HG03045 (cell line): ENCODE measurements around the gene CIBAR2.

Experiments
- ATAC-seq: cut with Tn5 transposase; IDR thresholded peaks from one replicate; pipeline ENCODE4 v1.9.1; 2021; ENCODE audit warnings: mild to moderate bottlenecking, moderate library complexity; ENCODE audit not compliant: unreplicated experiment

Gene CIBAR2

DNA sequence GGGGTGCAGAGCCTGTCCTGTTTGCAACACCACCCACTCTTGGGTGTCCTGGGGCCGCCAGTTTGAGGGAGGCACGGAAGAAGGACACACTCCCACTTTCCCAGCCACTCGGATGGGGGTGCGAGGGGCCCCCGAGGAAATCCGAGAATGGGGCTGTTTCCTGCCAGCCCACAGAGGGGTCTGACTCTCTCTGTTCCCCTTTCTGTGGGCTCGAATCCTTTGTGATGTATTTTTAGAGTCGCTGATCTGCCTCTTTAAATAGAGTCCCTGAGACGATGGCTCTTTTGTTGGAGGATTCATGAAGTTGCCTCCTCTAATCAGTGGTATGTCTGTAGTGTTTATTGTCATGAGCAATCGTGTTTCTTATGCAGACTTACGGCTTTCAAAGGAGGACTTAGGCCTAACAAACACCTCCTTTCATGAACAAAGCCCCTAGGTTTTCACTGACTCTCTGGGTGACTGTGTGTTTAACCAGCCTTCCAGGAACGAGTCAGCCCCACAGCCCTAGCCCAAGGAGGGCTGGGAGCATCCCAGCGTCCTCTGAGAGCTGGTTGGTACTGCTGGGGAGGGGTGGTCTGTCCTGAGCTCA, 29.1 kb downstream of the CIBAR2 start:
- no peak for ATAC-seq

DNA sequence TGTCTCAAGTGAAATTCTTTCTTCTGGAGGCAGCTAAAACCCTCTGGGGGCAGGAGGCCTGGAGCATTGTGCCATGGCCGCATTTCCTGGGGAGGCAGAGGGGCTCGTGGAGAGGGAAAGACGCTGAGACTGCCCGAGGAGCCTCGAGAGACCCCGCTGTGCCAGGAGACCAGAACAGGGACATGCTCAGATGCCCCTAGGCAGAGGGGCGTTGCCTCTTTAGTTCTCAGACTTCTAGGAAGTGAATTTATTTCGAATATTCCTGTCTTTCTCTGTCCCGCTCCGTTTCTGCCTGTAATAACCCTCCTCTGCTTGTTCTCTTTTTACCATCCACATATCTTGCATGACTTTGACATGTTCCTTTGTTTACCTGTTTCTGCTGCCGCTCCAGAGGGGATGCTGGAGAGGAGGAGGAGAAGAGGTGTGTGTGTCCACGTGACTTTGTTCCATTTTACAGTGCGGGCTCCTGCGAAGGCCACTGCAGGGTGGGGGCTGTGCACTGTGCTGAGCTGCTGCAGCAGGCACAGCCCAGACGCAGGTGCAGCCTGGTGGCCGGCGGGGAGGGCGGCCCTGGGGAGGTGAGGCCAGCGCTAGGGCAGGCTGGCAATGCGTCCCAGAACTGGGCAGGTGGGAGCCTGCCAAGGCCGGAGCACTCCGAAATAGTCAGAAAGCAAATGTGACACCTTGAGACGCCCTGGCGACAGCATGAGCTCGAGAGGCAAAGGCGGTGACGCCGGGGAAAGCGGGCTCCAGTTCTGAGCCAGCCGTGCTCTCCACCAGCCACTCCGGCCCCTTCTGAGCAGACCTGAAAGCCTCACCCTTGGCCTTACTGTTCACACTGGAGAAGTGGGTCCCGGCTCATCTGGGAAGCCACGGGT, 29.9 kb downstream of the CIBAR2 start:
- ATAC-seq, result no peak

DNA sequence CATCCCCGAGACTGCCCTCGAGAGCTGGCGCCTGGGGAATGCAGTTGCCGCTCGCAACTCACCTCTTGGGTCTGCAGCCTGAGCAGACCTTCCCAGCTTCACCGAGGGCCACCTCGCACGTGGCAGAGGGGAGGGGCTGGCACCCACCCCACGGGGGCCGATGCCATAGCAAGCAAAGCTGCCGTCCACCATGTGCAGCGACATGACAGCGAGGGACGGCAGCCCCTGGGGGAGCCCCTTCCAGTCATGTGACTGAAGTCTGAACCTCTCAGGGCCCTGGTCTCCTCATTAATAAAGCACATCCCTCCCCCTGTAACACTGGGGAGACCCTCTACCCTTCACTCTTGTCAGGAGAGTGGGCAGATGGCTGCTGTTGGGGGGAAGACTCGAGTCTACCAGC, 30.5 kb downstream of the CIBAR2 start:
- no peak for ATAC-seq

DNA sequence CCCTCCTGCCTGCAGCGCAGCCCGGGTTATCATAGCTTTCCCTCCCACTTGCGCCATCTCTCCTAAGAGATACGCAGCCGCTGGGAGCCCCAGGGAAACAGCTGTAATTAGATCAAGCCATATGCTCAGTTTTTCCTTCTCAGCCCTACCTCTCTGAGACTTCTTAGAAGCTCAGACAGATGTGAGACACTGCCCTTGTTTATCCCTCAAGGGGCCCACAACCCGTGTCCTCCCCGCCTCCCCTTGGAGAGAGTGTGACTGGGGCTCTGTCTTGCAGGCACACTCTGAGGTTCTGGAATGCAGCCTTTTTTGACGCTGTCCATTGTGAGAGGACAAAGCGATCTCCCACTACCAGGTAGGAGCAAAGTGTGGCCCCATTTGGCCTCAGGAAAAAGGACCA, 31.2 kb downstream of the CIBAR2 start:
- no peak for ATAC-seq

DNA sequence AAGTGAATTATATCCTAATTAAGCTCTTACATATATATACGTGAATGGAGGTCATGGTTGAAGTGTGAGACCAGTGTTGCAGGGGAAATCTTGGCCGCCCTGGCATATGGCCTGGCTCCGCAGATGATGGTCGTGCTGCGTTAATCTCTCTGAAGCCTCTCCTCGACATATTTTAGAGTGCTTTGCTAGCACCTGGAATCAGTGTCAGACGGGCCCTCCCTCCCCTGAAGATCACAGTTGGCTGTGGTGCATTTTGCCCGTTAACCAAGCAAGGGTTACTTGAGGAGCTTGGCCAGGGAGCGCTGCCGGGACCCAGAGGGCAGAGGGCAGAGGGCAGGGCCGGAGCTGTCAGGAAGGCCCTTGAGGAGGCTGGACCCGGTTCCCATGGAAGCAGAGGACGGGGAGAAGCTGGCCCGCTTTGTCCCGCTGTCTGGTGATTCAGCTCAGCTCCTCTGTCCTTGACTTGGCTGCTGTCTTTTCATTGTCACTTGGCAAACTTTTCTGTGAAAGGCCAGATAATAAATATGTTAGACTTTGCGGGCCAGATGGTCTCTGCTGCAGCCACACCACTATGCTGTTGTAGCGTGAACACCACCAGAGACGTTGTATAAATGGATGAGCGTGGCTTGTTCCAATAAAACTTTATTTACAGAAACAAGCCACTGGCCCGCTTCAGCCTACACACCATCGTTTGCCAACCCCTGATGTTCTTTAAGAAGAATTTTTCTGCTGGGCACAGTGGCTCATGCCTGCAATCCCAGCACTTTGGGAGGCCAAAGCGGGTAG, 32.3 kb downstream of the CIBAR2 start:
- ATAC-seq, result no peak

DNA sequence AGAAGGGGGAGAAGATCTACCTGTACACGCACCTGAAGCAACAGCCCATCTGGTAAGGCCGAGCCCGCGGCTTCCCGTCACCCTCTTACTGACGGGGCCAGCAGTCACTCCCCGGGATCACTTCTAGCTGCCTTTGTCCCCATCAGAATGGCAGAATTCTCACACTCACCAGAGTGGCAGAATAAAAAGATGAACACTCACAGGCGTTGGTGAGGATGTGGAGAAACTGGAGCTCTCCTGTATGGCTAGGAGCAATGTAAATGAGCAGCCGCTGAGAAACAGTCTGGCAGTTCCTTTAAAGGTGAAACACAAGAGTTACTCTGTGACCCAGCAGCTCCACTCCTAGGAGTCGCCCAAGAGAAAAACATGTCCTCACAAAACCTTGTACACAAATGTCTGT, 33.3 kb downstream of the CIBAR2 start:
- no peak for ATAC-seq

DNA sequence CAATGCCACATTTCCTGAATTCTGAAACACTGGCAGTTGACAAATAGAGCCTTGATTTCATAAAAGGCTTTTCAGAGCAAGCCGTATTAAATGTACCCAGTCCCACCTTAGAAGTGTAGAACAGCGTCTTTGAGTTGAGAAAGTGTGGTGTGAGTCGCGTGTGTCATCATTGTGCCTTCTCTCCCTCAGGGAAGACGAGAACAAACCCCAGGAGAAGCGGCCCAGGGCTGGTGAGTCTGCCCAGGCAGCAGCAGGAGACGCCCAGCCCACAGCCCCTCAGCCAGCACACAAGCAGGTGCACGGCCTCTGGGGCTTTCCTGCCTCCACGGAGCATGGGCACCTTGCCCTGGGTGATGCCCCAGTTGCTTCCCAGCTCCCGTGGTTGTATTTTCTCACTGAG, 34.0 kb downstream of the CIBAR2 start:
- ATAC-seq, result no peak

DNA sequence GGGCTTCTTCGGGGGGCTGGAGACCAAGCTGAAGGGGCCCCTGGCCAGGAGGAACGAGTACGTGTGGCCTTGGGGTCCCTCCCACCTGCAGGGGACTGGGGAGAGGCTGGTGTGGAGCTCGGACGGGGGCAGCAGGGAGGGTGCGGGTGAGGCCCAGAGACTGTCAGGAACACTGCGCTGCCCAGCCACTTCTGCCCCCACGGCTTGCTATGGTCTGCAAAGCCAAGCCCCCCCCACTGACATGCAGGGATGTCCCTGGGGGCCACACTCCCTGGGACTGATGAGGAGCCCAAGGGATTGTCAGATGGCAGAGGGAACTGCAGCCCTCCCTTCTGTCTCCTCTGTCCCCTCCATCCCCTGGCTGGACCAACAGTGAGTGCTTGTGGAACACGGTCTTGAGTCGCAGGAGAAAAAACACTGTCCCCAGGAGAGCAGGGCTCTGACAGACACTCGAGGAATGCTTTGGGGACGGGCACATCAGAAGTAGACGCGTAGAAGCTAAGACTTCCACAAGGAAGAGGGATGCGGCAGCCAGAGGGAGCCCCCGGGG, 34.6 kb downstream of the CIBAR2 start:
- no peak for ATAC-seq

DNA sequence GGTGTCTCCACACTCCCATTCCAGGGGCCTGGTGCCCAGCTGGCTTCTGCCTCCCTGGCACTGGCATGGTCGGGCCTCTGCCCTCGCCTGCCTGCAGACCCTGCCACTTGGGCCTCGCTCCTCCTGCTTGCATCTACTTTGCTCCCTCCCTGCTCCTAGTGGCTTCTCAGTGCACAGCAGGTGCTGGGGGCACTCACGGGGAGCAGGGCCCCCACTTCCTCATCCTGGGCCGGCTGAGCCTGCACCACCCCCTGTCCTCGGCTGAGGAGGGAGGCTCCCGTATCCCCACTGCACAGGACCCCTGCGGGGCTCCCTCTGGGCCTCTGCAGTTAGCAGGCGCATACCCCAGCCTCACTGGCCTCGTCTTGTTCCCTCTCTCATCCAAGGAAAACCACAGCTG, 35.2 kb downstream of the CIBAR2 start:
- no peak for ATAC-seq

DNA sequence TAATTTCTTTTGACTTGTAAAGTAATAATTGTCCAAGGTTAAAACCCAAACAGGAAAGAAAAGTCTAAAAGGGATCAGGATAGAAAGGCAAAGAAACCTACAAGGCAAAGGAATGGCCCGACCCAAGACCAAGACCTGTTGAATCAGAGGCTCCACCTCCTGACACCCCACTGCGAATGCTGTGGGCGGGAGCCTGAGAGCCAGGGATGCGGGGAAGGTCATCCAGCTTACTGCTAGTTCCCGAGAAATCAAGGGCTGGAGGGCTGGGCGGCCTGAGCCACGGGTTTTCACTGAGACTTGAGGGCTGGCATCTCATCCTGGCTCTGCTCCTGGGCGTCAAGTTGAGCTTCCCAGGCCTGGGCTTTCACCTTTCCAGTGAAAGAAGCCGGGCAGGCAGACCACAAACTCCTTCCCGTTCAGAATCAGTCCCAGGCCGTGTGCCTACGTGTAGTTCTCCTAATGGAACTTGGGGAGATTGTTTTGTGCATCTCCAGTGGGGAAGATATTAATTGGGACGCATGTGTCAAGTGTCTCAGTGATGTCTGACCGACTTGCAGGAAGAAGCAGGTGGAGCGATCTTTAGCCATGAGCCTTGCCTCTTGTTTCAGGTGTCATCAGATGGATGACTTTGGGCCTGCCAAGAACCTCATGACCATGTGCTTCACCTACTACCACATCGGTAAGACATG, 36.9 kb downstream of the CIBAR2 start:
- no peak for ATAC-seq

DNA sequence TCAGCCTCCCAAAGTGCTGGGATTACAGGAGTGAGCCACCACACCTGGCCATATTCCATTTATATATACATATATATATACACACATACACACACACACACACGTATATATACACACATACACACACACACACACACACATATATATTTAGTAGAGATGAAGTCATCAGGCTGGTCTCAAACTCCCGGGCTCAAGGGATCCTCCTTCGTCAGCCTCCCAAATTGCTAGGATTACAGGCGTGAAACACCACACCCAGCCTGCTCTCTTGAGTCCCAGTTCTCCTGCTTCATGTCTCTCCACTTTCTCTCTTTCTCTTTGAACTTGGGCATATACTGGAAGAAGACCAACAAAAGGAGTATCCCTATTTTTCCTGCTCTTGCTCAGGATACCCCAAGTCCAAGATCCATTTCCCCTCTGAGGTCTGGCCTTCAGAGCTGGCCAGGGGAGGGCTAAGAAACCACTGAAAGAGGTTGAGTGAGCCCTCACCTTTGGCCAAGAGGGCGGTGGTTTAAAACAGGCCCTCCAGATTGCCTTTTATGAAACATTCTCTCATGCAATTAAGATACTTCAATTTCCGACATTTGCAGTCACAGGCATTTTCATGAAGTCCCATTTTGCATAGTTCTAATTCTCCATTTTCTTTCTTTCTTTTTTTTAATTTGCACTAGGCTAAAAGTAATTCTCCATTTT, 37.9 kb downstream of the CIBAR2 start:
- ATAC-seq, result no peak

DNA sequence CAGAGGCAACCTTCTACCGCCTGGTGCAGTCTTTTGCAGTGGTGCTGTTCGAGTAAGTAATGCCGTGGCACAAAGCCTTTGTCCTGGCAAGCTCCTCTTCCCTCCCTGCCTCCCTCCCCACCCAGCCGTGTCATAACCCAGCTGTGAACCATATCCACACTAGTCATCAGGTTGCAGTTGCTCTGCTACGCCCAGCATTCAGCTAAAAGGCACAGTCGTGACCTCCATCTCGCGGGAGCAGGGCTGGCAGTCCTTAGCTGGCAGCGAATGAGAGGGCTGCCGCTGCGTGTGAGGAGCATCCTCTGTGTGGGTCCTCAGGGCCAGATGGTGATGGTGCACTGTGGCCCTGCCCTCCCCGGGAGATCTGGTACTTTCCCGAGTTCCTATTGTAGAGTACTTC, 39.3 kb downstream of the CIBAR2 start:
- no peak for ATAC-seq

DNA sequence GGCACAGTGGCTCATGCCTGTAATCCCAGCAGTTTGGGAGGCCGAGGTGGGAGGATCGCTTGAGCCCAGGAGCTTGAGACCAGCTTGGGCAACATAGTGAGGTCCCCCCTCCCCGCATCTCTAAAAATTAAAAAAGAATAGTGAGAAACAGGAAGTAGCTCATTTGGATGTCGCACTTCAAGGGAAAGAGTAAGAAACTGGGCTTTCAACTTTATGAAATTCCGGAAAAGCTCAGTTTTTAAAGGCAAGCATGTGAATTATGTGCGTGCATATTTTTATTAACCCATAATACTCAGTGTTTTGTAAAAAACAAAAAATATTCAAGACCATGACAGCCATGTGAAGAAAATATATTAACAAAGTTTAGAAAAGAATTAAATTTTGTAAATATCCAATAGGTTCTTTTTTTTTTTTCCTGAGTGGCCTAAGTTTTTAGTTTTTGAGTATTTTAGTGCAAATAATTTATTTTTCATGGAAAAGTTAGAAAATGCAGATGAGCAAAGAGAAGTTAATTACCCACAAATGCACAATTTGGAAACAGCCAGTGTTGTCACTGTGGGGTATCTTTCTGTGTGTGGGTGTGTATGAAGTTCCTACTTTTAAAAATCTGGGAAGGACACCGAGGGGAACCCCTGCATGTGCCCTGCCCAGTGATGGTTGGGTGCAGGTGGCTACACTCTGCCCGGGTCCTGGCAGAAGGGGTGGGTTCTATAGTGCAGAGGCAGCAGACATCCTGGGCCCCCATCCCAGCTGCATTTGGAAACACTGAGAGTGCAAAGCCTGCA, 40.0 kb downstream of the CIBAR2 start:
- ATAC-seq, result no peak

DNA sequence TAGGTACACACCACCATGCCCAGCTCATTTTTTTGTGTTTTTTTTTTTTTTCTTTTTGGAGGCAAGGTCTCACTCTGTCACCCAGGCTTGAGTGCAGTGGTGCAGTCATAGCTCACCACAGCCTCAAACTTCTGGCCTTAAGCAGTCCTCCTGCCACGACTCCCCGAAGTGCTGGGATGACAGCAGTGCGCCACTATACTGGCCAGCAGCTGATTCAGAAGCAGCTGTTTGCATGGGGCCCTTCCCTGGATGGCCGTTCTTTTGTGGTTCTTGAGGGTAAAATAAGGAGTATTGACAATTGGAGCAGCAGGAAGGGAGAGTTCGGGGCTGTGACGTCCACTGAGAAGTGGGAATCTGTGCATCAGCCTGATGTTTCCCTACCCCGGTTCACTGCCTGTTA, 43.1 kb downstream of the CIBAR2 start:
- ATAC-seq, result no peak

DNA sequence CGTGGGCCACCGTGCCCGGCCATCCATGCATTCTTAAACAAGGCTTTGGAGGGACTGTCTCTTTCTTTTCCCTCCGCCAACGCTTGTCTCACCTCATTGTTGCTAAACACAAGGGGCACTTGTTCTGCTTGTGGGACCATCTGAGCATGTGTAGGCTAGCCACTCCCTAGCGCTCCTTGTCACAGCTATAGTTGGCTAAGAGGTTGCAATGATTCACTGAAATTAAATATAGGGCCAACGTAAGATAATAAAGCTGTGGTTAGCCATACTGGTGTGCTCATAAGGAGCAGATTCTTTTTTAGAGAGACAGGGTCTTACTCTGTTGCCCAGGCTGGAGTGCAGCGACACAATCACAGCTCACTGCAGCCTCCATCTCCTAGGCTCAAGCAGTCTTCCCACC, 43.5 kb downstream of the CIBAR2 start:
- ATAC-seq, result no peak

DNA sequence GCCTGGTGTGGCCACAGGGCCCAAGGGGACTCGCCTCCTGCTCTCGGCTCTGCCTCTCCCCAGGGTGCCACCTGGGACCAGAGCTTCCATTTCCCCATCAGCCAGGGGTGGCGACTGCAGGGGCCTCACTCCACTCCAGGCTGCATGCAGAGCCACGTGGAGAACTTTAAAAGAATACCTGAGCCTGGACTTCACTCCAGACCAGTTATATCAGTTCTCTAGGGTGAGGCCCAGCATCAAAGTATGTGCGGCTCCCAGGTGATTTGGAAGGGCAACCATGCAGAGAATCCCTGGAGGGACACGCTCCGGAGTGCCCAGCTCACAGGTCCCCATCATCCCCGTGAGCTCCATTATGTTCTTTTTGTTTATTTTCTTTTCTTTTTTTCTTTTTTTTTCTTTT, 44.8 kb downstream of the CIBAR2 start:
- no peak for ATAC-seq

DNA sequence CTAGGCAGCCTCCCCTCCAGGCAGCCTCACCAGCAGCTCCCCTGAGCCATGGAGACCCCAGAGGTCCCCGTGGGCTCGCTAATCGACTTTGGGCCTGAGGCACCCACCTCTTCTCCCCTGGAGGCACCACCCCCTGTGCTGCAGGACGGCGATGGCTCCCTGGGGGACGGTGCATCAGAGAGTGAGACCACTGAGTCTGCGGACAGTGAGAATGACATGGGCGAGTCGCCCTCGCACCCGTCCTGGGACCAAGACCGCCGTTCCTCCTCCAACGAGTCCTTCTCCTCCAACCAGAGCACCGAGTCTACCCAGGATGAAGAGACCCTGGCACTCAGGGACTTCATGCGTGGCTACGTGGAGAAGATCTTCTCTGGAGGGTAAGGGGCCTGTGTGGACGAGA, 45.2 kb downstream of the CIBAR2 start:
- no peak for ATAC-seq

DNA sequence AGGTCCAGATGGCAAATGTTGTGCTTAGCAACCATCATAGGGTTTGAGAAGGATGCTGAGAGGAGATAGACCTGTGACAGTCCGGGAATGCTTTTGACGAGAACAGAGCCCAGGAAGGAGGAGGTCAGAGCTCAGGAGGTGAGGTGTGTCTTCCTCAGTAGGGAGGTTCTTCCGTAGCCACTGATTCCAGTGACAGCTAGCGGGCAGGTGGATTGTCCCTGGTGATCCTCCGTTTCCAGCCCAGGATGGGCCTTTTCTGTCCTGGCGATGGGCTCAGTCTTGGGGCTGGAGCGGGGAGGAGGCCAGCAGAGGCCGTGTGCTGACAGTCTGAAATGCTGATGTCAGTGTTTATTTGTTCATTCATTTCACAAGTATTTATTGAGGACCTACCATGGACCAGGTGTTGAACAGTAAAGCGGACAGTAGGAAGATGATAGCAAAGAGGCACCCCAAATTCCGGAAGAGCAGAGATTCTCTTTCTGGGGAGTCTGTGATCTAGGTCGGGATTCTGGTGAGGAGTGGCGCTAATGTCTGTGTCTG, 45.9 kb downstream of the CIBAR2 start:
- ATAC-seq, result no peak

DNA sequence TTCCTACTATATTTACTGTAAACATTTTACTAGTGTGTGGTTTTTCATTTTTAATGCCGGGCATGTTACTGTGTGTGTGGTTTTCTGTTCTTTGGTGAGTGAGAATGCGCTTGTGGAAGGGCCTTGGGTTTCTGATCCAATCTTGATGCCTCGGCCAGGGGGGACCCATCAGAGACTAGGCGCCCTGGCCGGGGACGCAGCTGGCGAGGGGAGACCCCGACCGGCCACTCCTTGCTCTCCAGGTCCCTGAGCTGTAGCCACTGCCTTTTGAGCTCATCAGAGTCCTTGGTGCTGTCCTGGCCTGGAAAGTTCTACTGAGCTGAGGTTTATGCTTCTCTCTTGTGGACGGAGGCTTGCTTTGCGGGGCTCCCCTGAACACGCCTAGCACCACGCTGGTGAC, 47.2 kb downstream of the CIBAR2 start:
- no peak for ATAC-seq
